GM19328 (cell line): Measurements from ENCODE around the gene WBP1L.
"Not testable (repeated sequence)": the region's sequence is repeated elsewhere in the genome, so short reads cannot be mapped to it uniquely, and the experiment has no call there.

Experiments used
- ATAC-seq: cut with Tn5 transposase; IDR thresholded peaks from one replicate; pipeline ENCODE4 v1.9.1; 2021; ENCODE audit warnings: mild to moderate bottlenecking, moderate library complexity; ENCODE audit not compliant: unreplicated experiment

WBP1L gene

GRCh38 chr10:102758240-102758932 lies 14.6 kb downstream of the WBP1L start:
- ATAC-seq = no peak

GRCh38 chr10:102758933-102759262 lies 15.2 kb downstream of the WBP1L start:
- not testable (repeated sequence) for ATAC-seq

- ATAC-seq = no peak
Measured at GRCh38 chr10:102759497-102760210, 15.9 kb downstream of the WBP1L start.

- no peak for ATAC-seq
Measured at GRCh38 chr10:102761981-102762380, 18.2 kb downstream of the WBP1L start.

- ATAC-seq = no peak
Measured at GRCh38 chr10:102762401-102763015, 18.8 kb downstream of the WBP1L start.

GRCh38 chr10:102763037-102763607 lies 19.4 kb downstream of the WBP1L start:
- no peak for ATAC-seq

- ATAC-seq = no peak
Measured at GRCh38 chr10:102764470-102765161, 20.9 kb downstream of the WBP1L start.

GRCh38 chr10:102765336-102765735 lies 21.6 kb downstream of the WBP1L start:
- ATAC-seq = no peak

GRCh38 chr10:102767428-102768160 lies 23.8 kb downstream of the WBP1L start:
- ATAC-seq = no peak

- no peak for ATAC-seq
Measured at GRCh38 chr10:102769375-102770107, 25.8 kb downstream of the WBP1L start.

- ATAC-seq = no peak
Measured at GRCh38 chr10:102770108-102770482, 26.3 kb downstream of the WBP1L start.

- ATAC-seq = no peak
Measured at GRCh38 chr10:102770792-102771191, 27.0 kb downstream of the WBP1L start.

- no peak for ATAC-seq
Measured at GRCh38 chr10:102773320-102773719, 29.6 kb downstream of the WBP1L start.

GRCh38 chr10:102773986-102774385 lies 30.2 kb downstream of the WBP1L start:
- no peak for ATAC-seq

- ATAC-seq = no peak
Measured at GRCh38 chr10:102775201-102775934, 31.6 kb downstream of the WBP1L start.

- ATAC-seq = no peak
Measured at GRCh38 chr10:102775935-102776669, 32.4 kb downstream of the WBP1L start.

- ATAC-seq = no peak
Measured at GRCh38 chr10:102776779-102777456, 33.2 kb downstream of the WBP1L start.
